ENCODE data around the gene CPZ.

GRCh38 chr4:8545439-8545765 lies 47.2 kb upstream of the CPZ start:
- TF ChIP-seq, protein P1, sequence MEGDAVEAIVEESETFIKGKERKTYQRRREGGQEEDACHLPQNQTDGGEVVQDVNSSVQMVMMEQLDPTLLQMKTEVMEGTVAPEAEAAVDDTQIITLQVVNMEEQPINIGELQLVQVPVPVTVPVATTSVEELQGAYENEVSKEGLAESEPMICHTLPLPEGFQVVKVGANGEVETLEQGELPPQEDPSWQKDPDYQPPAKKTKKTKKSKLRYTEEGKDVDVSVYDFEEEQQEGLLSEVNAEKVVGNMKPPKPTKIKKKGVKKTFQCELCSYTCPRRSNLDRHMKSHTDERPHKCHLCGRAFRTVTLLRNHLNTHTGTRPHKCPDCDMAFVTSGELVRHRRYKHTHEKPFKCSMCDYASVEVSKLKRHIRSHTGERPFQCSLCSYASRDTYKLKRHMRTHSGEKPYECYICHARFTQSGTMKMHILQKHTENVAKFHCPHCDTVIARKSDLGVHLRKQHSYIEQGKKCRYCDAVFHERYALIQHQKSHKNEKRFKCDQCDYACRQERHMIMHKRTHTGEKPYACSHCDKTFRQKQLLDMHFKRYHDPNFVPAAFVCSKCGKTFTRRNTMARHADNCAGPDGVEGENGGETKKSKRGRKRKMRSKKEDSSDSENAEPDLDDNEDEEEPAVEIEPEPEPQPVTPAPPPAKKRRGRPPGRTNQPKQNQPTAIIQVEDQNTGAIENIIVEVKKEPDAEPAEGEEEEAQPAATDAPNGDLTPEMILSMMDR (IDR thresholded peaks at IDR 0.05): no peak
- TF ChIP-seq EZH2 (IDR thresholded peaks at IDR 0.05): no peak
- TF ChIP-seq EZH2phosphoT487 (IDR thresholded peaks at IDR 0.05): no peak
